GM12892 (cell line): ENCODE measurements around the gene MAP2K6.

Source experiments
- POLR2A ChIP-seq: IDR thresholded peaks from 2 replicates; pipeline ENCODE4 v1.6.1; 2011; ENCODE audit warnings: low read depth, low read length, control low read depth
- POLR2AphosphoS5 ChIP-seq: IDR thresholded peaks from 2 replicates; pipeline ENCODE4 v1.6.1; 2011; ENCODE audit warnings: low read depth, low read length, control low read depth
- TAF1 ChIP-seq: IDR thresholded peaks from 2 replicates; pipeline ENCODE4 v1.6.1; 2011; ENCODE audit warnings: low read depth, mild to moderate bottlenecking, control low read depth, low read length, borderline replicate concordance

- TF ChIP-seq POLR2A (no peak), TAF1 (no peak), POLR2AphosphoS5 (no peak)
Measured at GRCh38 chr17:69404399-69404798, 10.1 kb upstream of the MAP2K6 start.
